ENCODE results near the gene PLEKHA7. TPM values are rescaled to one million over a fixed set of nuclear protein-coding genes. Genes with fewer than 3 reads are reported as not detected.

PLEKHA7 gene
- total and polyA plus RNA-seq, 2 of the 13 experiments (the other 11 are each of a cell fraction or from before 2014, with no cell fraction given): 17.5 to 18.7 TPM

DNA sequence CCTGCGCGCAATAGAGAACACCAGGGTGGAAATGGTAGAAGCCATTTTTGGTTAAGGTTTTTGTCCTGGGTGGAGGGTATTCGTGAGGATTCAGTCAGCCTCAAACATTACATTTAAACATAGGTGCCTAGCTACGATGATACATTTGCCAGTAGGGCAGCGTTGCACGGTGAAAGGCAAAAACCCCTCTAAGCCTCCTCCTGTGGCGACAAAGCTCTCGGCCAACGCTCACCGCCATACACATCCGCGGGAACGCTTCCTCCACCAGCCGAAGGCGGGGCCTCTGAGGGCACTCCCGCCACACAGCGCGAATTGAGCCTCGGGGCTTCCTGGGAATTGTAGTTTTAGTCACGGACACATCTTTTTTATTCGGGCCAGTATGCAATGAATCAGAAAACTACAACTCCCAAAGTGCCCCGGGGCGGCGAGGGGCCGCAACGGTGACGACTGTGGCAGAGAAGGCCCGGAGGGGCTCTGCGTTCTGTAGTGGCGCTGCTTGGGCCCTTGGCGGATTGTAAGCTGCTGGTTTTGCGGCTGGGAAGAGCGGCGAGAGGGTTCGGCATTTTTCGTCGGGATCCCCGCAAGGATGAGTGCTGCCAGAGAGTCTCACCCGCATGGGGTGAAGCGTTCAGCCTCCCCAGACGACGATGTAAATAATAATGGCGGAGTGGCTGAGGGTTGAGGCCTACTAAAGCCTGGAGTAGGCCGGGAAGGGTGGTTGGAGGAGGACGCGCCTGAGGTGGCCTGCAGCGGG lies 275.8 kb downstream of the PLEKHA7 start, which contains the start of gene C11orf58 (continued):
- TF ChIP-seq, protein P1, sequence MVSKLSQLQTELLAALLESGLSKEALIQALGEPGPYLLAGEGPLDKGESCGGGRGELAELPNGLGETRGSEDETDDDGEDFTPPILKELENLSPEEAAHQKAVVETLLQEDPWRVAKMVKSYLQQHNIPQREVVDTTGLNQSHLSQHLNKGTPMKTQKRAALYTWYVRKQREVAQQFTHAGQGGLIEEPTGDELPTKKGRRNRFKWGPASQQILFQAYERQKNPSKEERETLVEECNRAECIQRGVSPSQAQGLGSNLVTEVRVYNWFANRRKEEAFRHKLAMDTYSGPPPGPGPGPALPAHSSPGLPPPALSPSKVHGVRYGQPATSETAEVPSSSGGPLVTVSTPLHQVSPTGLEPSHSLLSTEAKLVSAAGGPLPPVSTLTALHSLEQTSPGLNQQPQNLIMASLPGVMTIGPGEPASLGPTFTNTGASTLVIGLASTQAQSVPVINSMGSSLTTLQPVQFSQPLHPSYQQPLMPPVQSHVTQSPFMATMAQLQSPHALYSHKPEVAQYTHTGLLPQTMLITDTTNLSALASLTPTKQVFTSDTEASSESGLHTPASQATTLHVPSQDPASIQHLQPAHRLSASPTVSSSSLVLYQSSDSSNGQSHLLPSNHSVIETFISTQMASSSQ (IDR thresholded peaks at IDR 0.05; ENCODE audit: low read depth): no peak
- TF ChIP-seq, protein P1 (CRISPR knock-in tag; IDR thresholded peaks at IDR 0.05; ENCODE audit: borderline replicate concordance): peak; percentile 59; the same call in 1 of the 2 replicates
- TF ChIP-seq, protein P2, sequence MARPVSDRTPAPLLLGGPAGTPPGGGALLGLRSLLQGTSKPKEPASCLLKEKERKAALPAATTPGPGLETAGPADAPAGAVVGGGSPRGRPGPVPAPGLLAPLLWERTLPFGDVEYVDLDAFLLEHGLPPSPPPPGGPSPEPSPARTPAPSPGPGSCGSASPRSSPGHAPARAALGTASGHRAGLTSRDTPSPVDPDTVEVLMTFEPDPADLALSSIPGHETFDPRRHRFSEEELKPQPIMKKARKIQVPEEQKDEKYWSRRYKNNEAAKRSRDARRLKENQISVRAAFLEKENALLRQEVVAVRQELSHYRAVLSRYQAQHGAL (CRISPR knock-in tag; IDR thresholded peaks at IDR 0.05; ENCODE audit: not compliant biosample characterization): peak; percentile 48
- TF ChIP-seq, protein P3, sequence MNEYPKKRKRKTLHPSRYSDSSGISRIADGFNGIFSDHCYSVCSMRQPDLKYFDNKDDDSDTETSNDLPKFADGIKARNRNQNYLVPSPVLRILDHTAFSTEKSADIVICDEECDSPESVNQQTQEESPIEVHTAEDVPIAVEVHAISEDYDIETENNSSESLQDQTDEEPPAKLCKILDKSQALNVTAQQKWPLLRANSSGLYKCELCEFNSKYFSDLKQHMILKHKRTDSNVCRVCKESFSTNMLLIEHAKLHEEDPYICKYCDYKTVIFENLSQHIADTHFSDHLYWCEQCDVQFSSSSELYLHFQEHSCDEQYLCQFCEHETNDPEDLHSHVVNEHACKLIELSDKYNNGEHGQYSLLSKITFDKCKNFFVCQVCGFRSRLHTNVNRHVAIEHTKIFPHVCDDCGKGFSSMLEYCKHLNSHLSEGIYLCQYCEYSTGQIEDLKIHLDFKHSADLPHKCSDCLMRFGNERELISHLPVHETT (CRISPR knock-in tag; conservative IDR thresholded peaks at IDR 0.05): no peak; the same call in 1 of the 2 replicates
- TF ChIP-seq, protein P4, sequence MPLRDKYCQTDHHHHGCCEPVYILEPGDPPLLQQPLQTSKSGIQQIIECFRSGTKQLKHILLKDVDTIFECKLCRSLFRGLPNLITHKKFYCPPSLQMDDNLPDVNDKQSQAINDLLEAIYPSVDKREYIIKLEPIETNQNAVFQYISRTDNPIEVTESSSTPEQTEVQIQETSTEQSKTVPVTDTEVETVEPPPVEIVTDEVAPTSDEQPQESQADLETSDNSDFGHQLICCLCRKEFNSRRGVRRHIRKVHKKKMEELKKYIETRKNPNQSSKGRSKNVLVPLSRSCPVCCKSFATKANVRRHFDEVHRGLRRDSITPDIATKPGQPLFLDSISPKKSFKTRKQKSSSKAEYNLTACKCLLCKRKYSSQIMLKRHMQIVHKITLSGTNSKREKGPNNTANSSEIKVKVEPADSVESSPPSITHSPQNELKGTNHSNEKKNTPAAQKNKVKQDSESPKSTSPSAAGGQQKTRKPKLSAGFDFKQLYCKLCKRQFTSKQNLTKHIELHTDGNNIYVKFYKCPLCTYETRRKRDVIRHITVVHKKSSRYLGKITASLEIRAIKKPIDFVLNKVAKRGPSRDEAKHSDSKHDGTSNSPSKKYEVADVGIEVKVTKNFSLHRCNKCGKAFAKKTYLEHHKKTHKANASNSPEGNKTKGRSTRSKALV (CRISPR knock-in tag; IDR thresholded peaks at IDR 0.05): no peak
- TF ChIP-seq, protein P5, sequence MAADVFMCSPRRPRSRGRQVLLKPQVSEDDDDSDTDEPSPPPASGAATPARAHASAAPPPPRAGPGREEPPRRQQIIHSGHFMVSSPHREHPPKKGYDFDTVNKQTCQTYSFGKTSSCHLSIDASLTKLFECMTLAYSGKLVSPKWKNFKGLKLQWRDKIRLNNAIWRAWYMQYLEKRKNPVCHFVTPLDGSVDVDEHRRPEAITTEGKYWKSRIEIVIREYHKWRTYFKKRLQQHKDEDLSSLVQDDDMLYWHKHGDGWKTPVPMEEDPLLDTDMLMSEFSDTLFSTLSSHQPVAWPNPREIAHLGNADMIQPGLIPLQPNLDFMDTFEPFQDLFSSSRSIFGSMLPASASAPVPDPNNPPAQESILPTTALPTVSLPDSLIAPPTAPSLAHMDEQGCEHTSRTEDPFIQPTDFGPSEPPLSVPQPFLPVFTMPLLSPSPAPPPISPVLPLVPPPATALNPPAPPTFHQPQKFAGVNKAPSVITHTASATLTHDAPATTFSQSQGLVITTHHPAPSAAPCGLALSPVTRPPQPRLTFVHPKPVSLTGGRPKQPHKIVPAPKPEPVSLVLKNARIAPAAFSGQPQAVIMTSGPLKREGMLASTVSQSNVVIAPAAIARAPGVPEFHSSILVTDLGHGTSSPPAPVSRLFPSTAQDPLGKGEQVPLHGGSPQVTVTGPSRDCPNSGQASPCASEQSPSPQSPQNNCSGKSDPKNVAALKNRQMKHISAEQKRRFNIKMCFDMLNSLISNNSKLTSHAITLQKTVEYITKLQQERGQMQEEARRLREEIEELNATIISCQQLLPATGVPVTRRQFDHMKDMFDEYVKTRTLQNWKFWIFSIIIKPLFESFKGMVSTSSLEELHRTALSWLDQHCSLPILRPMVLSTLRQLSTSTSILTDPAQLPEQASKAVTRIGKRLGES (CRISPR knock-in tag; IDR thresholded peaks at IDR 0.05; ENCODE audit: borderline replicate concordance): peak; percentile 74
- TF ChIP-seq KLF15 (CRISPR knock-in tag; IDR thresholded peaks at IDR 0.05; ENCODE audit: borderline replicate concordance) (peak; percentile 55), ZFP1 (CRISPR knock-in tag; IDR thresholded peaks at IDR 0.05) (no peak; the same call in 1 of the 2 replicates), JUN (CRISPR knock-in tag; IDR thresholded peaks at IDR 0.05) (0 out of 2 replicates have a peak, but pooled peaks have one; percentile 41)
- TF ChIP-seq, protein P6, sequence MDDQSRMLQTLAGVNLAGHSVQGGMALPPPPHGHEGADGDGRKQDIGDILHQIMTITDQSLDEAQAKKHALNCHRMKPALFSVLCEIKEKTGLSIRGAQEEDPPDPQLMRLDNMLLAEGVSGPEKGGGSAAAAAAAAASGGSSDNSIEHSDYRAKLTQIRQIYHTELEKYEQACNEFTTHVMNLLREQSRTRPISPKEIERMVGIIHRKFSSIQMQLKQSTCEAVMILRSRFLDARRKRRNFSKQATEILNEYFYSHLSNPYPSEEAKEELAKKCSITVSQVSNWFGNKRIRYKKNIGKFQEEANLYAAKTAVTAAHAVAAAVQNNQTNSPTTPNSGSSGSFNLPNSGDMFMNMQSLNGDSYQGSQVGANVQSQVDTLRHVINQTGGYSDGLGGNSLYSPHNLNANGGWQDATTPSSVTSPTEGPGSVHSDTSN (CRISPR knock-in tag; IDR thresholded peaks at IDR 0.05; ENCODE audit: borderline replicate concordance): peak; percentile 71; the same call in 1 of the 2 replicates
- TF ChIP-seq, protein P7, sequence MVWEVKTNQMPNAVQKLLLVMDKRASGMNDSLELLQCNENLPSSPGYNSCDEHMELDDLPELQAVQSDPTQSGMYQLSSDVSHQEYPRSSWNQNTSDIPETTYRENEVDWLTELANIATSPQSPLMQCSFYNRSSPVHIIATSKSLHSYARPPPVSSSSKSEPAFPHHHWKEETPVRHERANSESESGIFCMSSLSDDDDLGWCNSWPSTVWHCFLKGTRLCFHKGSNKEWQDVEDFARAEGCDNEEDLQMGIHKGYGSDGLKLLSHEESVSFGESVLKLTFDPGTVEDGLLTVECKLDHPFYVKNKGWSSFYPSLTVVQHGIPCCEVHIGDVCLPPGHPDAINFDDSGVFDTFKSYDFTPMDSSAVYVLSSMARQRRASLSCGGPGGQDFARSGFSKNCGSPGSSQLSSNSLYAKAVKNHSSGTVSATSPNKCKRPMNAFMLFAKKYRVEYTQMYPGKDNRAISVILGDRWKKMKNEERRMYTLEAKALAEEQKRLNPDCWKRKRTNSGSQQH (CRISPR knock-in tag; IDR thresholded peaks at IDR 0.05; ENCODE audit: low read depth): no peak
